ENCODE results near the gene CHST11. TPM values are rescaled to one million over a fixed set of nuclear protein-coding genes. Genes with fewer than 3 reads are reported as not detected.

CHST11 gene
- total and polyA plus RNA-seq, 2 of the 4 experiments (the other 2 are of a cell fraction): 1.4 to 2.7 TPM

GRCh38 chr12:104751120-104751519 lies 294.4 kb downstream of the CHST11 start:
- no peaks in the 10 kb centered on the region for H4K20me1 ChIP-seq (ENCODE audit: insufficient read depth, low read length)
- no peak overlapping the region for H2AK5ac ChIP-seq (ENCODE audit: low read depth, low read length)
- H4K91ac ChIP-seq (ENCODE audit: insufficient read depth, low read depth, low read length): no peak overlapping the region
- no peak overlapping the region for H3K23ac ChIP-seq (ENCODE audit: low read depth, low read length)
- POLR2A ChIA-PET (ENCODE audit: unreplicated experiment): no interaction called here
- dilution Hi-C loops (cut with HindIII; ENCODE audit: low sequenced_read_pairs, unreplicated experiment) (no loop called here), intact Hi-C loops (cut with micrococcal nuclease) (no loop called here), in situ Hi-C loops (cut with MboI; ENCODE audit: low sequenced_read_pairs) (no loop called here)
- no peak overlapping the region for H3K4ac ChIP-seq (ENCODE audit: low read depth, low read length)
- no peak overlapping the region for H2BK20ac ChIP-seq (ENCODE audit: low read depth, low read length)
- peaks cover 4% of the 10 kb centered on the region for H3K9me1 ChIP-seq (ENCODE audit: insufficient read depth, low read length)
- H4K5ac ChIP-seq (ENCODE audit: low read depth, low read length): no peak overlapping the region
- no peak overlapping the region for H2BK5ac ChIP-seq (ENCODE audit: low read depth, low read length, poor library complexity, severe bottlenecking)
- WGBS, 2 experiments (ENCODE audit: extremely low coverage in 2 of 2, insufficient read length in 1 of 2): no CpG with 5 or more reads among the region's 1 CpG
- no peak for TF ChIP-seq CTCF (conservative IDR thresholded peaks at IDR 0.05; ENCODE audit: low read depth, low read length)
- no peak for TF ChIP-seq RFX5 (IDR thresholded peaks at IDR 0.05; ENCODE audit: low read depth, low read length)
- no peak for TF ChIP-seq SMC3 (IDR thresholded peaks at IDR 0.05; ENCODE audit: low read depth, low read length)
- no peak for TF ChIP-seq MXI1 (IDR thresholded peaks at IDR 0.05; ENCODE audit: borderline replicate concordance, low read depth, low read length)
- TF ChIP-seq, protein P1, sequence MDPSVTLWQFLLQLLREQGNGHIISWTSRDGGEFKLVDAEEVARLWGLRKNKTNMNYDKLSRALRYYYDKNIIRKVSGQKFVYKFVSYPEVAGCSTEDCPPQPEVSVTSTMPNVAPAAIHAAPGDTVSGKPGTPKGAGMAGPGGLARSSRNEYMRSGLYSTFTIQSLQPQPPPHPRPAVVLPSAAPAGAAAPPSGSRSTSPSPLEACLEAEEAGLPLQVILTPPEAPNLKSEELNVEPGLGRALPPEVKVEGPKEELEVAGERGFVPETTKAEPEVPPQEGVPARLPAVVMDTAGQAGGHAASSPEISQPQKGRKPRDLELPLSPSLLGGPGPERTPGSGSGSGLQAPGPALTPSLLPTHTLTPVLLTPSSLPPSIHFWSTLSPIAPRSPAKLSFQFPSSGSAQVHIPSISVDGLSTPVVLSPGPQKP (IDR thresholded peaks at IDR 0.05; ENCODE audit: borderline replicate concordance, low read depth, low read length): no peak
- TF ChIP-seq BHLHE40 (IDR thresholded peaks at IDR 0.05; ENCODE audit: low read depth, low read length): no peak
- H3K56ac ChIP-seq (ENCODE audit: extremely low read depth, insufficient read depth, low read length): no peak overlapping the region
- H3K4me1 ChIP-seq (ENCODE audit: control insufficient read depth, insufficient read depth, low read length): peaks cover 4% of the 10 kb centered on the region
- no TSS peak for BruUV-seq (replicated peaks)
- H3K27me3 ChIP-seq (ENCODE audit: control insufficient read depth, insufficient read depth, low read length): peaks cover 1% of the 10 kb centered on the region; the same call in 1 of the 2 replicates
- CTCF ChIA-PET: no interaction called here
- no peak overlapping the region for H3K4me3 ChIP-seq (ENCODE audit: insufficient read depth, low read depth, low read length)
- H3K9me3 ChIP-seq (ENCODE audit: control insufficient read depth, insufficient read depth, low read length): no peaks in the 10 kb centered on the region
- no peaks in the 10 kb centered on the region for H3K36me3 ChIP-seq (ENCODE audit: control insufficient read depth, insufficient read depth, low read length)
- H3K14ac ChIP-seq (replicated peaks; ENCODE audit: low read depth, low read length): no peak overlapping the region
- DNase-seq: no peak
- H2AK9ac ChIP-seq (replicated peaks; ENCODE audit: low read depth, low read length, poor library complexity): no peak overlapping the region
- no peak overlapping the region for H3K9ac ChIP-seq (ENCODE audit: low read depth, low read length)
- H3K79me1 ChIP-seq (ENCODE audit: low read depth in 1 of 2, low read length in 2 of 2): no peaks in the 10 kb centered on the region
- no peak overlapping the region for H3K4me2 ChIP-seq (ENCODE audit: low read depth, low read length)
- H4K8ac ChIP-seq (ENCODE audit: low read depth in 2 of 2, low read length in 2 of 2): no peak overlapping the region
- no peak overlapping the region for H3K18ac ChIP-seq (ENCODE audit: low read depth, low read length)
- no peak overlapping the region for H2BK120ac ChIP-seq (ENCODE audit: low read depth, low read length)
- no peak for ATAC-seq (ENCODE audit: low read depth)
- no peak overlapping the region for H2BK15ac ChIP-seq (ENCODE audit: low read depth, low read length)
- no peak overlapping the region for H2AFZ ChIP-seq (replicated peaks; ENCODE audit: low read length, poor library complexity)
- no peak overlapping the region for H3K27ac ChIP-seq (ENCODE audit: insufficient read depth, low read length)
